ENCODE measurements around the gene TLCD1.
A peak's percentile ranks its signal among the peaks of the same experiment; 100 is the strongest.
"Not testable (repeated sequence)": the region's sequence is repeated elsewhere in the genome, so short reads cannot be mapped to it uniquely, and the experiment has no call there.

TLCD1 gene

DNA sequence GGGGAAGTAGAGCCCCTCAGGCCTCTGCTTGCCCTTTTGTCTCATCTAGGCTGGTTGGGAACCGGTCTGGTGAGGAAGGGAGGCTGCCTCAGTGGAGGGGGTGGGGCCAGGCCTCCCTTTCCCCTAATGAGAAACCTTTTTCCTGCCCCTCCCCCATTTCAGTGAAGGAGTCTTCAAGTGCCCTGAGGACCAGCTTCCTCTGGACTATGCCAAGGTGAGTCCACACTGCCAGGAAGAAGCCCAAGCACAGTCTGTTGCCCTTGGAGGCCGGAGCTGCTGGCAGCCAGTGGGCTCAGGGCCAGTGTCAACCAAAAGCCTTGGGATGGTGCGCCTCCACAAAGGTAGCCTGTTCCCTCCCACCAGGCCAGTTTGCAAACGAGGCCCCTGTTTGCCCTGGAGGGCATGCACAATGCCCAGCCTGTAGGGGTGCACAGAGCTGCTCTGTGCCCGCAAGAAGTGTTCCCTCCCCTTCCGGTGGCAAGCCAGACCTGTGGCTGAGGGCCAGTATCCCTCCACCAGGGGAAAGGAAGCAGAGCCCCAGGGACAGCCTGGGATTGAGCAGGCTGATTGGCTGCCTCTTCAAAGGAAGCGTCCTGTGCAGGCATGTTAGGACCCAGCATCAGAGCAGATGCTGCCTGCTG, 21.1 kb upstream of the TLCD1 start:
- peak; percentile 80 for DNase-seq (ENCODE audit: low spot score)

DNA sequence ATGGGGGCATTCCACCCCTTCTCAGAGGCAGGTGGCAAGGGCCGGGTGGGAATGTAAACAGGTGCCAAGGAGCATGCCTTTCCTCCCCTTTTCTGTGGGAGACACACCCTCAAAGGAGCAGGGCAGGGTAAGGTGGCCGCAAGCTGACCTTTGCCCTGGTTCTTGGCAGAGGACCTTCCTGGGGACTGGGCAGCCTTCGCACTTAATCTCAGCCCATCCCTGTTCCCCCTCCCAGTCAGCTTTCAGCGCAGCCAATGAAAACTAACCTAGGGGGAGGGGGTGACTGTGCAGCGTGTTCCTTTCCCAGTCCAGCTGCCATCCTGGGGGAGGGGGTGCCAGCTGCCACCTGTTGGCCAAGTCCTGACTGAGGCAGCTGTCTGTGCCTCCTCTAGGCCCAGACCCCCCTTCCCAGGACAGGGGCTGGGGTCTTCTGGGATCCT, 20.6 kb upstream of the TLCD1 start:
- peak; percentile 70 for DNase-seq (ENCODE audit: low spot score)

DNA sequence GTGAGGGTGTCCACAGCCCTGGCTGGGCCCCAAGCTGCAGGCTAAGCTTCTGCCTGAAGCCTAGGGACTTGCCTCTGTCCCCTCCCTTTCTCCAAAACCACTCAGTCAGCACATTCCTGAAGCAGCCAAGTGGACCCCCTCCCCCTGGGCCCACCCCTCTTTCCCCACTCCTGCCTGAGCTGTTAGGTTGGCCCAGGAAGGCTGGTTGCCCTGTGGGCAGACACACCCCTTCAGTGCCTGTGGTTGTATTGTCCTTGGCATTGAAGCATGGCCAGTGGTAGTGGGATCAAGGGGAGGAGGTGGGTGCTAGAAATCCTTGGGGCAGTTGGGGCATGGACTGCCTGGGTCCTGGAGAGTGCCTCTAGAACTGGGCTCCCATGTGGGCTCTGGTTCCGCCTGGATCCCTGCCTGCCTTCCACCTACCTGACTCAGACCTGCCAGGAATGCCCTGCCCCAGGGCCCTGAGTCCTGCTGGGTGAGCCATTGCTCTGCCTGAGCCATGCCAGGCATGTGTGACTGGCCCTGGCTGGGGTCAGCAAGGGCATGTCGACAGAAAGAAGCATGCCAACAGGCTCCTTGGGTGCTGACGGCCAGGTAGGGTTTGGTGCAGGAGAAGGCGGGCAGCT, 19.9 kb upstream of the TLCD1 start:
- no peak for DNase-seq (ENCODE audit: low spot score)

DNA sequence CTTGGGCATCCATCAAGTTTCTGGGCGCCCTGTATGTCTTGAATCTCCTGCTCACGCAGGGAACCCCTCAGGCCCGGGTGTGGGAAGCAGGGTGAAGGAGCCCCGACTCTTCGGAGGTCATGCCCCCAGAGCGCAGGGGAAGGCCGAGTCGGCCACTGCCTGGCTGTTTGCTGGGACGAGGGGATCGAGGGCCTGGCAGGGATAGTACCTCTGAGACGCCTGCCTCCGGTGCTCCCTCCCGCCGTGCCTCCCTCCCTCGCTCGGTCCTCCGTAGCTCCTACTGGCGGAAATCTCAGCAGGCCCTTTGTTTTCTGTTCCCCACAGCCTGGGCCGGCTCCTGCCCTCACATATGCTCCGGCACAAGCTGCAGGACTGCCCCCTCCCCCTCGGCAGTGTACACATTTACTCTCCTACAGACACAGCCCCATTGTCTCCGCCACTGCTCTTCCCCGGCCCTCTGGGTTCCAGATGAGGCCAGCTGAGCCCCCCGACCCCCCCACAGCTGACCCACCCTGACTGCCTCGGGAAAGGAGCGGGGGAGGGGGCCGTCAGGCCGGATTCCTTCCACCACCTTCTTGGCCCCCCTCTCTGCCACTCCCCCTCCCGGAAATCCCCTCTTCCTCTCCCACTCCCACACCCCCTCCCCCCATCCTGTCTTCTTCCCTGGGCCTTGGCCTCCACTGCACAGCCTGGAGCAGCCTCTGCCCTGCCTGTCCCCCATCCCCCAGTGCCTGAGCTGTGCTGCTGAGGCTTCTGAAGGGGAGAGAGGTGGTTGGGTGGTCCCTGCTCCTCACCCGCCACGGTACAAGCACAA, 19.1 kb upstream of the TLCD1 start:
- DNase-seq (ENCODE audit: low spot score): peak; percentile 95

DNA sequence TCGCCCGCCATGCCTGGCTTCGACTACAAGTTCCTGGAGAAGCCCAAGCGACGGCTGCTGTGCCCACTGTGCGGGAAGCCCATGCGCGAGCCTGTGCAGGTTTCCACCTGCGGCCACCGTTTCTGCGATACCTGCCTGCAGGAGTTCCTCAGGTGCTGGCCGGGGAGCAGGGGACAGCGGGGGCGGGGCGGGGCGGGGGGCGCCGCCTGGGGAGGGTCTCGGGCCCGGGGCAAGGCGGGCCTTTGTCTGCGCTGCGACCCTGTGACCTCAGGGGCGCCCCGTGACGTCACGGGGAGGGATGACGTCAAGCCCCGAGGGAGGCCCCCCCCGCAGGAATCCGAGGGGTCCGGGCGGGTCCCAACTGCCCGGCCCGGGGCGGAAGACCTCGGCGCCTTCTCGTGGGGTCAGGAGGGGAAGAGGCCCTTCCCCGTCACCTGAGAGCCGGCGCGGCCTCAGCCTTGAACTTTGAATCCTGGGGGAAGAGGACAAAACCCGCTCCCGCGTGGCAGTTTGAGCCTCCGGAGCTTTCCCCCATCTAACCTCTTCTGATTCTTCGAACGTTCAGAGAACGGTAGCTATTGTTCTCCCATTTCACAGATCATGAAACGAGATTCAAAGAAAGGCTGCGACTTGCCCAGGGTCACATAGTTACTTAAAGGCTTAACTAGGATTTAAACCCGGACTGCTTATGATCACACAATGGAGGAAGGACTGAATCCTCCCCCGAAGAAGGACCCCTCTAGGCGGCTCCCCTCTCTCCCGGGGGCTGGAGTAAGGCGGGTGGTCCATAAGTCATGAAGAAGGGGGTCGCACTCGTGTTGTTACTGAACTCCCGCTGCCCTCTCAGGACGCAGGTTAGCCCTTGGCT, 18.3 kb upstream of the TLCD1 start:
- DNase-seq (ENCODE audit: low spot score): no peak

DNA sequence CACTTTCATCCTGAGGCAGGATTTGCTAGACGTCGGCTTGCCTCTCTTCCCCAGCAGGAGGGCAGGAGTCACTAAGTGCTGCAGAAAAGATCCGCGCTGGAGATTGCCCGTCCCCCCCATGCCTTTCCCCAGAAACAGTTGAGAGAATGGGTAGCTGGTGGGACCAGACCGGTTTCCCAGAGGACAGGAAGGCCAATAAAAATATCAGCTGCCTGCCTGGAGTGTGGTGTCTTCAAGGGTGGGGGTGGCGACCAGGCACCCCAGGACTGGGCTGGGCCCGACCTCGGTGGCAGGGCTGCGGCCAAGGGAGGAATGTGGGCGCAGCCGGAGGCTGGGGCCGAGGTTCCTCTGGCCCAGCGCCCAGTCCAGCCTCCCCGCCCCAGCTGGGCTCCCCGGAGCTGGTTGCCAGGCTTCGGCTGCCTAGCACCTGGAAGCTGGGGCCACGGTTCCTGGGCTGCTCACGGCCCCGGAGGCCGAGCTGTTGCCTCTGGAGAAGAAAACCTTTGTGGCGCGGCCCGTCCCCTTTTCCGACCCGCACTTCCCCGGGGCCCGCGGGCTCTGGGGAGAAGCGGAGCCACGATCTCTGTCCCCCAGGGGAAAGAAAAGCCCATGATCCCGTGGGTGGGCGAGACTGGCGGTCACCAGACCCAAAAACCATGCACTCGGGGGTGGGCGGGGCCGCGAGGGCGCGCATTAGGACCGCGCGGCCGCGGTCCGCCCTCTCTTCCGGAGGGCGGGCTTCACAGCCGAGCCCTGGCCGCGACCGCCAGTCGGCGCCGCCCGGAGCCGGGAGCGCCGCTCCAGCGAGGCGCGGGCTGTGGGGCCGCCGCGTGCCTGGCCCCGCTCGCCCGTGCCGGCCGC, 17.4 kb upstream of the TLCD1 start, which contains the start of gene TRAF4:
TSS of gene TRAF4 (plus strand) at position 769 of the 861 bp plus-strand sequence. CDS start 102 bp downstream, outside the sequence.
- peak; percentile 76 for DNase-seq (ENCODE audit: low spot score)

DNA sequence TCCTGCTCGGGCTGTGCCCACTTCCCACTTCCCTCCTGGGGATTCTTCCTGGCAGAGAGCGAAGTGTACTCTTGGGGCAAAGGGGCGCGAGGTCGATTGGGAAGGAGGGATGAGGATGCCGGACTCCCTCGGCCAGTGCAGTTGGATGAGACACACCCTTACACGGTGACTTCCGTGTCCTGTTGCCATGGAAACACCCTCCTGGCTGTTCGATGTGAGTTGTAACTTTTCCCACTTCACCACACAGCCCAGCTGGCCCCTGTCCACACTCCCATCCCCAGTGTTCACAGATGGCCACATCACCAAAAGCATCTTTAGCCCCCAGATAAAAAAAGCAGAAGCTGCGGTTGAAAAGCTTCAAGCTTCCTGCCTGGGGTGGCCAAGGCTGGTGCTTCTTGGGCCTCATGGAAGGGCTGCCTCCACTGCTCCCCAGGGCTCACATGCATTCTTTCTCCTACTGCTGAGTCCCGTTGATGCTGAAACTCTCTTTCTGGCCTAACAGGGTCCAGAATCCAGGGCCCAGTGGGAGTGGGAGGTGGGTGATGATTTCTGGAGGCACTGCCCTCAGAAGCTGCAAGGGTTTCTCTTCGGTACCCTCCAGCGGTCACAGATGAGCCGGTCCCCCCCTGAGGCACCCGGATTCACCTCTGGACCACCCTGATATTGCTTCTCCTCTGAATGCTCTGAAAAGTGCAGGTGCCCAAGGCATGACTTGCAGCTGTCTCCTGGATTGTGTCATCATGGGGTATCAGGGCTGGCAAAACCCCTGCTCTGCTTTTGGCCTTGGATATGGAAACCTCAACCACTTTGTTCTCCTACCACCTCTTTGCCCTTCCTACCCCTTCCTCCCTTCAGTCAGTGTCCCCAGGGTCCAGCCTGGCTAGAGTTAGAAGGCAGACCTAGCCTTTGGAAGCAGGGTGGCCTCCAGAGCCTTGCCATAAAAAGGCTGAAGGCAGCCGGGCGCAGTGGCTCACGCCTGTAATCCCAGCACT, 15.6 kb upstream of the TLCD1 start:
- DNase-seq (ENCODE audit: low spot score): no peak

DNA sequence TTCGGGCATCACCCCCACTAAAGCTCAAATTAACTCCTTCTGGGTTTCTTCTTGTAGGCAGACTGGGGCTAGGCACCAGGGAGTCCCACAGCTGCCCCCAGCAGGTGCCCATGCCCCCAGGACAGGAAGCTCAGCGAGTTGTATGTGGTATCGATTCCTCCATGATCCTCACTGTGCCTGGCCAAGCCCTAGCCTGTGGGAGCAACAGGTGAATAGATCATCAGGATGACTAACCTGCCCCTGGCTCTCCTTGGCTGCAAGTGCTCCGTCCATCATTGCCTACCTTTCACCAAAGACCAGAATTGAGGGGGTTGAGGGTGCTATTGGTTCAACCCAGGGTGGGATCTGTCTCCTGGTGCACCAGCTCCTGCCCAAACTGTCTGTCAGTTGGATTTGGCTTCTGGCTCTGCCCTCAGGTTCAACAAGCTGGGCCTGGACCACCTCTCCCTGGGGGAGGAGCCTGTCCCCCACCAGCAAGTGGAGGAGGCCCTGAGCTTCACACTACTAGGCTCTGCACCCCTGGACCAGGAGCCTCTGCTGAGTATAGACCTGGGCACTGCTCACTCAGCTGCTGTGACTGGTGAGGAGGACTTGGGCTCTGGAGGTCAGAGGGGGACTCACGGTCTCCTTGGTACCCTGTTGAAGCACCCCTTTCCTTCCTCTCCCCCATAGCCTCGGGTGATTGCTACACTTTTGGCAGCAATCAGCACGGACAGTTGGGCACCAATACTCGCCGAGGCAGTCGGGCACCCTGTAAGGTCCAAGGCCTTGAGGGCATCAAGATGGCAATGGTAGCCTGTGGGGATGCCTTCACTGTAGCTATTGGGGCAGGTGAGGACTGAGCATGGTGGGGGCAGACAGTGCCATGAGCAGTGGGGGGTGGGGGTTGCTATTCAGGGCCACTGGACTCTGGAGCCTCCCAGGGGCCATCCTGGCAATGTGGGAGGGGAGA, 14.6 kb upstream of the TLCD1 start:
- no peak for DNase-seq (ENCODE audit: low spot score)

DNA sequence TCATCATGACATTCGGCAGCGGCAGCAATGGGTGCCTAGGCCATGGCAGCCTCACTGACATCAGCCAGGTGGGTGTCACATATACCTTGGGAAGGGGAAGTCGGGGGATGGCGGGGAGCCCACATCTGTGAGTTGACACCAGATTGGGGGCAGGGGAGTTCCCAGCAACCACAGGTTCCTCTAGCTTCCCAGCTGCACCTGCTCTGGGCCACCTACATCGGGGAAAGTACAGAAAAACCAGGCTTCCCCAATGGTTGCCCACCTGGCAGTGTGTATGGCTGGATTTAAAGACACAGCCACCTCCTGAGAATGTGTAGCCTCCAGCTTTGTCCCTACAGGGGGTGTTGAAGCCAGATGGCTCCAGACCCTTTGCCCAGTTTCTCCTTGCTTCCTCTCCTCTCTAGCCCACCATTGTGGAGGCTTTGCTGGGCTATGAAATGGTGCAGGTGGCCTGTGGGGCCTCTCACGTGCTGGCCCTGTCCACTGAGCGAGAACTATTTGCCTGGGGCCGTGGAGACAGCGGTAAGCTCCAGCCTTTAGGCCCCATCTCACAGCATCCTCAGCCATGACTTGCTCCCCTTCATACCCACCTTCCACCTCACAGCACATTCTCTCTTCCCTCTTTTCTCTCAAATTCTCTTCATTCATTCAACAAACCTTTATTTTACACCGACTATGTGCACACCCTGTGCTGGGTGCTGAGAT, 12.8 kb upstream of the TLCD1 start:
- no peak for DNase-seq (ENCODE audit: low spot score)

DNA sequence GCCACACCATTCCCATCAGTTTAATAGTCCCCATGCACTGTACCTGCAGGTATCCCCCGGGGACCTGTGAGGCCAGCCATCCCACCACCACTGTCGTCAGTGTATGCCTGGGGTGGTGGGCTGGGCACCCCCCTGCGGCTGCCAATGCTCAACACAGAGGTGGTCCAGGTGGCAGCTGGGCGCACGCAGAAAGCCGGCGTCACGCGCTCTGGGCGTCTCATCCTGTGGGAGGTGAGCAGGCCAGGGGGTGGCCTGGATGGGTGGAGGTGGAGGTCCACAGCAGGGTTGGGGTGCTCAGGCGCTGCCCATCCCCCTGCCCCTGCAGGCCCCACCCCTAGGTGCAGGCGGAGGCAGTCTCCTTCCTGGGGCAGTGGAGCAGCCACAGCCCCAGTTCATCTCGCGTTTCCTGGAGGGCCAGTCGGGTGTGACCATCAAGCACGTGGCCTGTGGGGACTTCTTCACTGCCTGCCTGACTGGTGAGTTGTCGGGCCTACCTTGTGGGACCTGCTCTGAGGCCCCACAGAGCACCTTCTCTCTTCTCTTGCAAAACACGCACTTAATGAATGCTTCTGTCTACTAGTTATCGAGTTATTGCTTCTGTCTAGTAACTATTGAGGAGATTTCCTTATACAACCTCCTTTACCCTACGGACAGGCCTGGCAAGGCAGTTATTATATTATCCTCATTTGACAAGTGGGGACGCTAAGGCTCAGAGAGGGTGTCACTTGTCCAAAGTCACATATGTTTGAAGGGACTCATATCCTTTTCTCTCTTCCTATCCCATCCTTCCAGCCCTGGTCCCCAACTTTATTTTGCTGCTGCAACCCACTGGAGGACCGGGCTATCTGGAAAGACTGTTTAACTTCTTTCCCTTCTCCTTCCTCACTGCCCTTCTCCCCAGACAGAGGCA, 12.0 kb upstream of the TLCD1 start:
- no peak for DNase-seq (ENCODE audit: low spot score)

DNA sequence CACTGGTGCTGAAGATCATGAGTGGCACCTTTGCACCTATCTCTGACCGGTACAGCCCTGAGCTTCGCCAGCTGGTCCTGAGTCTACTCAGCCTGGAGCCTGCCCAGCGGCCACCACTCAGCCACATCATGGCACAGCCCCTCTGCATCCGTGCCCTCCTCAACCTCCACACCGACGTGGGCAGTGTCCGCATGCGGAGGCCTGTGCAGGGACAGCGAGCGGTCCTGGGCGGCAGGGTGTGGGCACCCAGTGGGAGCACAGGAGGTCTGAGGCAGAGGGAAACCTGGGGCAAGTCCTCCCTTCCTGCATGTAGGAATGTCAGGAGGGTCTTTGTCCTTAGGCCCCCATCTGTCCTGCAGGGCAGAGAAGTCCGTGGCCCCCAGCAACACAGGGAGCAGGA, 11.3 kb upstream of the TLCD1 start:
- no peak for DNase-seq (ENCODE audit: low spot score)

DNA sequence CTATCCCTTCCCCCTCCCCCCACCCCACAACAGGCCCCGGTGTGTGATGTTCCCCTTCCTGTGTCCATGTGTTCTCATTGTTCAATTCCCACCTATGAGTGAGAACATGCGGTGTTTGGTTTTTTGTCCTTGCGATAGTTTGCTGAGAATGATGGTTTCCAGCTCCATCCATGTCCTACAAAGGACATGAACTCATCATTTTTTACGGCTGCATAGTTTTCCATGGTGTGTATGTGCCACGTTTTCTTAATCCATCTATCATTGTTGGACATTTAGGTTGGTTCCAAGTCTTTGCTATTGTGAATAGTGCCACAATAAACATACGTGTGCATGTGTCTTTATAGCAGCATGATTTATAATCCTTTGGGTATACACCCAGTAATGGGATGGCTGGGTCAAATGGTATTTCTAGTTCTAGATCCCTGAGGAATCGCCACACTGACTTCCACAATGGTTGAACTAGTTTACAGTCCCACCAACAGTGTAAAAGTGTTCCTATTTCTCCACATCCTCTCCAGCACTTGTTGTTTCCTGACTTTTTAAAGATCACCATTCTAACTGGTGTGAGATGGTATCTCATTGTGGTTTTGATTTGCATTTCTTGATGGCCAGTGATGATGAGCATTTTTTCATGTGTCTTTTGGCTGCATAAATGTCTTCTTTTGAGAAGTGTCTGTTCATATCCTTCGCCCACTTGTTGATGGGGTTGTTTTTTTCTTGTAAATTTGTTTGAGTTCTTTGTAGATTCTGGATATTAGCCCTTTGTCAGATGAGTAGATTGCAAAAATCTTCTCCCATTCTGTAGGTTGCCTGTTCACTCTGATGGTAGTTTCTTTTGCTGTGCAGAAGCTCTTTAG, 10.1 kb upstream of the TLCD1 start:
- not testable (repeated sequence) for DNase-seq (ENCODE audit: low spot score)

DNA sequence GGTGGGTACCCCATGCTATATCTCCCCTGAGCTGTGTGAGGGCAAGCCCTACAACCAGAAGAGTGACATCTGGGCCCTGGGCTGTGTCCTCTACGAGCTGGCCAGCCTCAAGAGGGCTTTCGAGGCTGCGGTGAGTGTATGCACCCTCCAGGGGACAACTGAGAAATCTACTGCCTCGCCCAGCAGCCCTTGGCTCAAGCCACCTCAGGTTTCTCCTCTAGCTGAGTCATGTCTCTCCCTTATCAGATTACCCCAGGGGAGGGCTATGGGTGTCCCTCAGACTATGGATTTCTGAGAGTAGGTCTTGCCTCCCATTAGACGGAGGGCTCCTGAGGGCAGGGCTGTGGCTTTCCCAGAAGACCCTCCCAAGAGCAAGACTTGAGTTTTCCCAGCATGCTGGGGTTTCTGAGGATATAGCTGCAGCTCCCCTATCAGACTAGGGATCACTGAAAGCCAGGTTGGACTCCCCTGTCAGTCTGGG, 9.2 kb upstream of the TLCD1 start:
- no peak for DNase-seq (ENCODE audit: low spot score)

DNA sequence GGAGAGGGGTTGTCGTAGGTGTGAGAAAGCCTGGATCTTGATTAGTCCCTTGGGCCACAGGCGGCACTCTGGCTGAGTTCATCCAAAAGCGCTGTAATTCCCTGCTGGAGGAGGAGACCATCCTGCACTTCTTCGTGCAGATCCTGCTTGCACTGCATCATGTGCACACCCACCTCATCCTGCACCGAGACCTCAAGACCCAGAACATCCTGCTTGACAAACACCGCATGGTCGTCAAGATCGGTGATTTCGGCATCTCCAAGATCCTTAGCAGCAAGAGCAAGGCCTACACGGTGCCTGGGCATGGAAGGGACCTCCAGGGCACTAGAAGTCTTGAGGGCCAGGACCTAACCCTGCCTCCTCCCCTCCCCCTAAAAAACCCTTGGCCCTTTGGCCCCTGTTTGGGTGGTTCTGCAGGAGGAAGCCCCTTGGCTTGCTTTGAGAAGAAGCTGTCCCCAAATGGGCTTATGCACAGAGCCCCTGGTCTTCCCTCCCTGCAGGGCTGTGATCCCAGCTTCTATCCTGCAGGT, 8.7 kb upstream of the TLCD1 start:
- no peak for DNase-seq (ENCODE audit: low spot score)

DNA sequence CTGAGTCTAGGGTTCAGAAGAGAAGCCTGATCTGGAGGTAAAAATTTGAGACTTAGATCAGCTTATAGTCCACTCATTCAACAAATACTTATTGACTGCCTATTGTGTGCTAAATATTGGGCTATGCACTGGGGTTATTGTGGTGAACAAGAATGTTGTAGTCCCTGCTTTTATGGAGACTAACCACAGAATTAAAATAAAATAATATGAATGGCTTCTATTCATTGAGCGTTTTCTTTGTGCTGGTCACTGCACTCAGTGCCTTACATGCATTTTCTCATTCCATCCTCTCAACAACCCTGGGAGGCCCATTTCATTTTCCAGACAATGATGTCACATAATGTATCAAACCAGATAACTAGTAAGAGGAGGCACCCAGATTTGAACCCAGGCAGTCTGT, 7.3 kb upstream of the TLCD1 start:
- DNase-seq (ENCODE audit: low spot score): no peak

DNA sequence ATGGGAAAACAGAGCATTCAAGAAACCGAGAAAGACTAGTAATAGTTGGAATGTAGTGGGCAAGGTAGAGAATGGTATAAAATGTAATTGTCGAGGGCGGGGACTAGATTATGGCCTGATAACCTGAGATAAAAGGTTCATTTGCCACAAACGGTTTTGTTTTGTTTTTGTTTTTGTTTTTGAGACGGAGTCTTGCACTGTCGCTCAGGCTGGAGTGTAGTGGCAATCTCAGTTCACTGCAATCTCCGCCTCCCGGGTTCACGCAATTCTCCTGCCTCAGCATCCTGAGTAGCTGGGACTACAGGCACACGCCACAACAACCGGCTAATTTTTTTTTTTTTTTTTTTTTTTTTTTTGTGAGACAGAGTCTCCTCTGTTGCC, 3.9 kb upstream of the TLCD1 start:
- no peak for DNase-seq (ENCODE audit: low spot score)
